Activated effector memory CD4-positive, alpha-beta T cell treated with anti-CD3 and anti-CD28 coated beads, Interleukin-2, amount 50 U/mL, for 16 hours (primary cell): ENCODE results near the gene AHNAK2.

Source experiments
- DNase-seq: peaks from one replicate; pipeline ENCODE4 v3.0.0-alpha.2; 2020

Gene AHNAK2

GRCh38 chr14:104936361-104937155 lies 41.6 kb downstream of the AHNAK2 start:
- peak; percentile 54 for DNase-seq

DNA sequence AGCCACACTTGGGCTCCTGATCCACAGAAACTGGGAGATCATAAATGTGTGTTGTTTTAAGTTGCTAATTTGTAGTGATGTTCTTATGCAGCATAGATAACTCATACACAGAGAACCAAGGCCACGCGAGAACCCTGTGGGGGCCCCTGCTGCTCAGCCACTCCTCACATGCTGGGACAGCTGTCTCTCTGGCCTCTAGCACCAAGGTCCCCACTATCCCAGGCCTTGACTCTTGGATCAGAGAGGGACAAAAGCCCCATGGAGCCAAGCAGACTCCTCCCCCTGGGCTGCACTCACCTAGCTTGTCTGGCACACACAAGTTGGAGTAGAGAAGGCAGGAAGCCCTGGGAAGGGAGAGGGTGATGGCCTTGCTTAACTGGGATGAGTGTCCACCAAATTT lies 42.2 kb downstream of the AHNAK2 start:
- peak; percentile 56 for DNase-seq

DNA sequence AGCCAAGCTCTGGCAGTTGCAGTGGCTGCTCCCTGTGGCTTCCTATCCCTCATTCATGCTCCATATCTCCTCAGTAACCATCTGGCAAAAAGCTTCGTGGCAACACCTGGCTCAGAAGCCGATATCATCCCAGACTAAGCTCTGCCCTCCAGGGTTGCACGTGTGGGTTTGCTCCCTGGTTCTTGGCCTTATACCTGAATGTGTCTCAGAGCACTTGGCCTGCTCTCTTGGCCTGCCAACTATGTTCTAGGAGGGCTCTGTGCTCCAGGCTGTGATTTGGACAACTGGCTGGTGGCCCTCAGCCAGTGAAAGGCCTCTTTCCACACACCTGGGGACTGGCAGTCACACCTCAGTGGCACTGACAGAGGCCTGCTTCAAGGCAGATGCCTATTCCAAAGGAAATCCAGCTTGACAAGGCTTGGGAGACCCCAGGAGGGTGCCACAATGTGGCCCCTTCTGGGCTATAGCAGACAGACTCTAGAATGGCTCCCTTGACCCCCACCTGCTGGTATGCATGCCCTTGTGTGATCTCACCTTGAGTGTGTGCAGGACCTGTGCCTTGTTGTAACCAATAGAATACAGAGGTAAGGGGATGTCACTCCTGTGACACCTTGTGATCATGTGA lies 43.0 kb downstream of the AHNAK2 start:
- no peak for DNase-seq

GRCh38 chr14:104933746-104934733 lies 44.1 kb downstream of the AHNAK2 start:
- DNase-seq, result peak; percentile 61

- peak; percentile 95 for DNase-seq
These were observed 45.2 kb downstream of the AHNAK2 start for GRCh38 chr14:104932676-104933631.

DNA sequence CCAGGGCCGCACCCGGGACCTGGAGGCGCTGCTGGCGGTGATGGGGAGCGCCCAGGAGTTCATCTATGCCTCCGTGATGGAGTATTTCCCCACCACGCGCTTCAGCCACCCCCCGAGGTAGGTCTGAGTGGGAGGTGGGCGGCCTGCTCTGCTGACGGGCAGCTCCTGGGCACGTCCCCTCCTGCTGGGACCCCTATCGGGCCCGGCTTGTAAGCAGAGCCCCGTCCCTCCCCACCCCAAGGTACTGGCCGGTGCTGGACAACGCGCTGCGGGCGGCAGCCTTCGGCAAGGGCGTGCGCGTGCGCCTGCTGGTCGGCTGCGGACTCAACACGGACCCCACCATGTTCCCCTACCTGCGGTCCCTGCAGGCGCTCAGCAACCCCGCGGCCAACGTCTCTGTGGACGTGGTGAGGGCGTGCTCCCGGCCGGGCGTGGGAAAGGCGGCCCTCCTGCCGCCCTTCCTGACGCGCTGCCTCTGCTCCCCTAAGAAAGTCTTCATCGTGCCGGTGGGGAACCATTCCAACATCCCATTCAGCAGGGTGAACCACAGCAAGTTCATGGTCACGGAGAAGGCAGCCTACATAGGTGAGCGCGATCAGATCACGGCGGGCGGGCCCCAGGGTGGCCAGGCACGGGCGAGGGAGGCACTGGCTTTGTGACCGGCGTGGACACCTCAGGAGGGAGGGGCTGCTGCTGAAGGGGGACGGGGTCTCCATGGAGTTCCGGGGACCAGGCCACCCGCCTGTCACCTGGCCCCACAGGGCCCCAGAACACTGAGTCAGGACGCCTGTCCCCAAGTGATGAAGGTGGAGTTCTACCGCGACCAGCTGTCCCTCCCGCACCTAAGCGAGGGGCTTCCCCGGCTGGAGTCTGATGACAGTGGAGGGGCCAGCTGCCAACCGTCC lies 46.2 kb downstream of the AHNAK2 start:
- DNase-seq, result no peak

DNA sequence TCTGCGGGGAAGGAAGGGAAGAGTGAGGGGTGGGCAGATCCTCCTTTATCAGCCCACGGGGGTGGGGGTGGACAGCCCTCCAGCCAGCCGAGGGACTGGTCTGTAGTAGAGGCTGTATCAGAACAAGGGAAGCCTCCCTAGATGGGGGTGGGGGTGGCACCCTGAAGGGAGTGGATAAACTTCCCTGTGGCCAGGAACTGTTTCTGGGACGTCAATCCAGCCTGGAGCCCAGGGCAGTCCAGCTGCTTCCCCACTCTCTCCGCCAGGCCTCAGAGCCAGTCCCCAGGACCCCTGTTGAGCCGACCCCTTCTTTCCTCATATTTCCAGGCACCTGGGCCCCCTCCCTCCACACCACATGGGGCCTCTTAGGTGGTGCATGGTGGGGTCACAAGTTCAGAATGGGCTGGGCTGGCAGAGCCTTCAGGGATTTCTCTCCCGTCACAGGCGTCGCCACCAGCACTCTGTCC lies 46.8 kb downstream of the AHNAK2 start:
- no peak for DNase-seq

GRCh38 chr14:104930526-104931303 lies 47.5 kb downstream of the AHNAK2 start:
- DNase-seq, result peak; percentile 57

DNA sequence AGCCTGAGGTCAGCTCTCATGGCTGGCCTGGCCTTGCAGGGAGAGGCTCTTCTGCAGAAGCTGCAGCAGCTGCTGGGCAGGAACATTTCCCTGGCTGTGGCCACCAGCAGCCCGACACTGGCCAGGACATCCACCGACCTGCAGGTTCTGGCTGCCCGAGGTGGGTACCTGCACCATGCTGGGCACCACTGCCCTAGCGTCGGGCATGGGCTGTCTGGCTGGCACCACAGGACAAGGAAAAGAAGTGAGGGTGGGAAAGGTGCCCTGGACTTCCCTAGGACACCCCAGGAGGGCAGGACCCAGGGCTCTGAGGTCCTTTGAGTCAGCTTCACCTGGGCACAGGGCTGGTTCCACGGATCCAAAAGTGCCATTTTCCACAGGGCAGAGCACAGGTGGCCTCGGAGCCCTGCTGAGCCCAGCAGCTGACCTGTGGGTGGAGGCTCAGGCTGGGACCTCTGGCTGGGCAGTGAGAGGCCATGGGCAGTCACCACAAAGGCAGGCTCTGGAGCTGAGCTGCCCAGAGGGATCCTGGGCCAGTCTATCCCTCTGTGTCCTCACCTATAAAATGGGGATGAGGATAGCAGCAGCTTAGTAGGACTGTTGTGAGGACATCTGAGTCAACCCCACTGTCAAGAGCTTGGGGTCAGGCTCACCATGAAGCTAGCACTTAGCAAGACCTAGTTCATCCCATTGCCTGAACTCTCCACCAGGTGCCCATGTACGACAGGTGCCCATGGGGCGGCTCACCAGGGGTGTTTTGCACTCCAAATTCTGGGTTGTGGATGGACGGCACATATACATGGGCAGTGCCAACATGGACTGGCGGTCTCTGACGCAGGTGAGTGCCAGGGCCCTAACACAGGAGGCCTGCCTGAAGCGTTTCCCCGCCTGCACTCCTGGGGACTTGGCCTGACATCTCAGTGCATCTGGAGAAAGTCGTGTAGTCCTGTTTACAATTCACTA lies 48.6 kb downstream of the AHNAK2 start:
- peak; percentile 38 for DNase-seq

DNA sequence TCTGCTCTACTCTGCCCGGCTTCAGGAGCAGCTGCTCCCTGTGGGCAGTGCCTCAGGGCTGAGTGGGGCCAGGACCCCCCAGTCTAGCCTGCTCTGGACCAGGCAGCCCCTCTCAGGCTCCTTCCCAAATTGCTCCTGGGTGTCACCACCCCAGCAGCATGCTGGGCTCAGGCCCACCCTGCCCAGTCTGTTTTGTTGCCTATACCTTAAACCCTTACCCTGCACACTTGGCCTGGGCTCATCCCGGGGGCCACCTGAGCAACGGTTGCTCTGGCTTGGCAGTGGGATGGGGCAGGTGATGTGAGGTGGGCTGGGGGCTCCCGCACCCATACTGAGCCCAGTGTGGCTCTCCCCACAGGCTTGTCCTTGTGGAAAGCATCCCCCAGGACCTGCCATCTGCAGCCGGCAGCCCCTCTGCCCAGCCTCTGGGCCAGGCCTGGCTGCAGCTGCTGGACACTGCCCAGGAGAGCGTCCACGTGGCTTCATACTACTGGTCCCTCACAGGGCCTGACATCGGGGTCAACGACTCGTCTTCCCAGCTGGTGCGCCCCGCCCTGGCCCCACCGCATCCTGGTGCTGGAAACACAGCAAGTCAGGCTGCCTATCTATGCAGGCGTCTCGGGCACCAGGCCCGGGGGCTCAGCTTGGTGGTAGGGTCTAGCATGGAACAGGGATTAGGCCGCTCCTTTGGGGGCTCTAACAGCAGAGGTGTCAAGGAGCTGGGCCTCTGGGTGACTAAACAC lies 49.6 kb downstream of the AHNAK2 start:
- DNase-seq, result no peak

DNA sequence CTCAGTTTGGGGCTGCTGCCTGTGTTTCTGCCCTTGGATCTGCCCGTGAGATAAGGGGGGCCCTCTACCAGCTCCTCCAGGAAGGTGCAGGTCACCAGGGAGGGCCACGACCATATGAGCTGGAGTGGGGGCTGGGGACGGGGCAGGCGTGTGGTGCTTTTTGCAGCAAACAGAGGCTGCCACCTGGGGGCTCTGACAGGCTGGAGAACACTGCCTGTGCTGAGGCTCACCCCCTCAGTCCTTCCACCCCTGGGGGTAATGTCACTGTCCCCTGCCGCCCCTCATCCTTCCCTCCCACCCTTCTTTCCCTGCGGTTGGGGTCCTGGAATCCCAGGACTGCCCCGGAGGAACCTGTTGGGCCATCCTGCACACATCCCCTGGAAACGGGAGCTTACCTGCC lies 50.3 kb downstream of the AHNAK2 start:
- no peak for DNase-seq

DNA sequence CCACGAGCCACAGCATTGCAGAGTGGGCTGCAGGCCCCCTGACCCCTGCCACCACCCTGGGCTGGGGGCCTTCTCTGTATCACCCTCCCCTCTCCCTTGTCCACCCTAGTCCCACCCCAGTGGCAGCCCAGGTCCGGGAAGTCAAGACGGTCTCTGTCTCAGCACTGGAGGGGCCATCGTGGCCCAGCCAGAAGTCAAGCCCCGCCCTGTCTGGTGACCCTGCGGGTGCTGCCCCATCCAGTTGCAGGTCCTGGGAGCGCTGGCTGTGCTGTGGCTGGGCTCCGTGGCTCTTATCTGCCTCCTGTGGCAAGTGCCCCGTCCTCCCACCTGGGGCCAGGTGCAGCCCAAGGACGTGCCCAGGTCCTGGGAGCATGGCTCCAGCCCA lies 50.8 kb downstream of the AHNAK2 start:
- DNase-seq, result no peak

DNA sequence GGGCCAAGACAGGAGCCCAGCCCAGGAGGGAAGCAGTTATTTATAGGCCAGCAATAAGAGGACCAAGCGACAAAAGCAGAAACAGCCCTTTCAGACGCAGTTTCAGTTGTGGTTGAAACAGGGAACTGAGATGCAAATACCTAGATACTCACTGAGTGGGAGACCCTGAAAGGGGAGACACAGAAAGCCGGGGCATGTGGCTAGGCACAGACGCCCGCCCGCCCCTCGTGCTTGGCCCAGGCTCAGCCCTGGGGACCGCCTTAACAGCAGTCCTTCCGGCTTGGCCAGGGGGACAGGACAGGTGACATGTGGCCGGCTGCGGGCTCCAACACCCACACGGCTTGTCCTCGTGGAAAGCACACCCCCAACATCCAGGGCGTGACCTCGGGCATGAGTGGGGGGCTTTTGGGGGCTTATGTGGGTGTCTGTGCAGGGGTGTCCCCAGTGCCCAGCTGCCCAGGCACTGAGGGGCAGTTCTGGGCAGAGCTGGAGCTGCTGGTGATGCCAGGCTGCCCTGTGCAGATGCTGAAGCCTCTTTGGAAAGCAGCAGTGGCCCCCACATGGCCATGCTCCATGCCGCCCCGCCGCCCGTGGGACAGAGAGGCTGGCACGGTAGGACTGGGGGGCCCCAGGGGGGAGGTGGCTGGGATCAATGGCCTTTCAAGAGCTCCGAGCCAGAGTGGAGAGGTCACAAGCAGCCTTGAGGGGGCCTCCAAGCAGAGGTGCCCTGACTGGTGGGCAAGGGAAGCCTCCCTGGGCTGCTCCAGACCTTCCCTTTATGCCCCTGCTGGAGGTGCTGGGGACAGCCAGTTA lies 51.3 kb downstream of the AHNAK2 start:
- no peak for DNase-seq

- no peak for DNase-seq
These were observed 52.1 kb downstream of the AHNAK2 start for GRCh38 chr14:104925855-104926609.

- DNase-seq, result no peak
These were observed 52.8 kb downstream of the AHNAK2 start for GRCh38 chr14:104925214-104925854.
